ENCODE results near the gene PIP4K2A. TPM values are rescaled to one million over a fixed set of nuclear protein-coding genes. Genes with fewer than 3 reads are reported as not detected.
A peak's percentile ranks its signal among the peaks of the same experiment; 100 is the strongest.

PIP4K2A gene
- total RNA-seq, 2 donors from 2014 or later = 13.2 to 17.4 TPM

DNA sequence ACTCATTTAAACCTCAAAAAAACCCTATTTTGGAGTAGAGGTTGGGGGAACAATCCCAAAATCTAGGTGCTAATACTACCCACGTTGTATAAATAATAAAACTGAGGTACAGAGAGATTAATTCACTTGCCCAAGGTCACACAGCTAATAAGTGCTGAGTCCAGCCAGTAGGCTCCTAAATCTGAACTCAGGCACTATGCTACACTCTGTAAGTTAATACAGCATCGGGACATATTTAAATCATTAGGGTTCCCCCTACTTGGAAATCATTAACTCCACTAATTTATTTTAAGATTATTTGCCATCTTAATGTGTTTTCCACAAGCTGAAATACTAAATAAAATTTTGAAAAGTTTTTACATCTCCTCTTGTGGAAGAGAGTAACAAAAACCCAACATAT is 24.2 kb downstream of the PIP4K2A start:
- no peaks in the 10 kb centered on the region for H3K36me3 ChIP-seq
- H3K27ac ChIP-seq = no peak overlapping the region
- 83% methylated on average over 2 of the region's 2 CpGs for WGBS
- H3K4me3 ChIP-seq = no peak overlapping the region
- no peaks in the 10 kb centered on the region for H3K27me3 ChIP-seq (replicated peaks; ENCODE audit: insufficient read depth)
- DNase-seq (ENCODE audit: low spot score) = no peak
- TF ChIP-seq POLR2A (IDR thresholded peaks at IDR 0.05) (no peak), POLR2AphosphoS5 (IDR thresholded peaks at IDR 0.05) (no peak), CTCF (IDR thresholded peaks at IDR 0.05) (no peak)
- no peaks in the 10 kb centered on the region for H3K4me1 ChIP-seq (replicated peaks)
- intact Hi-C loops (cut with DNase I) = no loop called here
- no peaks in the 10 kb centered on the region for H3K9me3 ChIP-seq

- H3K27me3 ChIP-seq (replicated peaks; ENCODE audit: insufficient read depth) = no peaks in the 10 kb centered on the region
- no peak overlapping the region for H3K27ac ChIP-seq
- H3K36me3 ChIP-seq = no peaks in the 10 kb centered on the region
- DNase-seq (ENCODE audit: low spot score) = no peak
- TF ChIP-seq POLR2A (IDR thresholded peaks at IDR 0.05) (no peak), CTCF (IDR thresholded peaks at IDR 0.05) (no peak), POLR2AphosphoS5 (IDR thresholded peaks at IDR 0.05) (no peak)
- no peak overlapping the region for H3K4me3 ChIP-seq
- WGBS = 84% methylated on average over 1 of the region's 1 CpG
- no peaks in the 10 kb centered on the region for H3K4me1 ChIP-seq (replicated peaks)
- intact Hi-C loops (cut with DNase I) = no loop called here
- H3K9me3 ChIP-seq = no peaks in the 10 kb centered on the region
These were observed 28.0 kb downstream of the PIP4K2A start for GRCh38 chr10:22686347-22686746.

DNA sequence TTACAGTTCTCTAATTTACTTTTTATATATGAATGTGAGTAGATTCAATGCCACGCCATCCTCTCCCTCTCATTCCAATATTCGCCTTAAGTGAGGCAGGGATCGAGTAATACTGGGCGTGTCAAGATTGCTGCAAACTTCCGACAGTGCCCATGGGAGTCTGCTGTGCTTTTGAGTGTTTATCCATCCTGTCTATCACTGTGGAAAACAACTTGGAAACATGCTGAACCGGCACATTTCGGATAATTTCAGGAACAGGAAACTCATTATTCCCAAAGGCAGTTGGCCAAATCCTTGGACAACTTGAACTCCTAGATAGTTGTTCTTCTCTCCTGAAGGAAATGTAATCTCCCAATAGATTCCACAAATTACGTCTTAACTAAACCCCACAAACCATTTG is 28.5 kb downstream of the PIP4K2A start:
- Histone ChIP-seq H3K27ac (no peak overlapping the region), H3K27me3 (replicated peaks; ENCODE audit: insufficient read depth) (no peaks in the 10 kb centered on the region), H3K4me3 (no peak overlapping the region), H3K36me3 (no peaks in the 10 kb centered on the region), H3K4me1 (replicated peaks) (no peaks in the 10 kb centered on the region), H3K9me3 (no peaks in the 10 kb centered on the region)
- DNase-seq (ENCODE audit: low spot score) = no peak
- TF ChIP-seq POLR2A (IDR thresholded peaks at IDR 0.05) = no peak
- TF ChIP-seq CTCF (IDR thresholded peaks at IDR 0.05) = no peak
- TF ChIP-seq POLR2AphosphoS5 (IDR thresholded peaks at IDR 0.05) = peak; percentile 10
- WGBS = 86% methylated on average over 8 of the region's 8 CpGs
- intact Hi-C loops (cut with DNase I) = no loop called here

GRCh38 chr10:22684699-22685098 is 29.7 kb downstream of the PIP4K2A start:
- Histone ChIP-seq H3K27ac (no peak overlapping the region), H3K36me3 (no peaks in the 10 kb centered on the region), H3K9me3 (no peaks in the 10 kb centered on the region), H3K27me3 (replicated peaks; ENCODE audit: insufficient read depth) (no peaks in the 10 kb centered on the region), H3K4me1 (replicated peaks) (no peaks in the 10 kb centered on the region), H3K4me3 (no peak overlapping the region)
- DNase-seq (ENCODE audit: low spot score) = no peak
- 70% methylated on average over 5 of the region's 5 CpGs for WGBS
- TF ChIP-seq POLR2A (IDR thresholded peaks at IDR 0.05) (no peak), CTCF (IDR thresholded peaks at IDR 0.05) (no peak), POLR2AphosphoS5 (IDR thresholded peaks at IDR 0.05) (no peak)
- intact Hi-C loops (cut with DNase I) = no loop called here

GRCh38 chr10:22683140-22683389 is 31.3 kb downstream of the PIP4K2A start:
- no peaks in the 10 kb centered on the region for H3K9me3 ChIP-seq
- H3K4me1 ChIP-seq (replicated peaks) = no peaks in the 10 kb centered on the region
- DNase-seq (ENCODE audit: low spot score) = no peak
- no peaks in the 10 kb centered on the region for H3K36me3 ChIP-seq
- H3K27me3 ChIP-seq (replicated peaks; ENCODE audit: insufficient read depth) = no peaks in the 10 kb centered on the region
- no peak for TF ChIP-seq POLR2A (IDR thresholded peaks at IDR 0.05)
- TF ChIP-seq CTCF (IDR thresholded peaks at IDR 0.05) = no peak
- TF ChIP-seq POLR2AphosphoS5 (IDR thresholded peaks at IDR 0.05) = no peak
- no peak overlapping the region for H3K27ac ChIP-seq
- intact Hi-C loops (cut with DNase I) = no loop called here
- 75% methylated on average over 3 of the region's 3 CpGs for WGBS
- no peak overlapping the region for H3K4me3 ChIP-seq

All from prostate gland (tissue), 2 donors.